NOMO-1 treated with dmso at 0.1 percent for 144 hours (cell line): ENCODE data around the gene KLHDC8A.
"Not testable (repeated sequence)": the region's sequence is repeated elsewhere in the genome, so short reads cannot be mapped to it uniquely, and the experiment has no call there.

ENCODE experiments used
- DNase-seq: peaks from one replicate; lab custom pipeline; 2025; ENCODE audit not compliant: unreplicated experiment; lab: John Stamatoyannopoulos, UW

Gene KLHDC8A

GRCh38 chr1:205356440-205357139 lies at the start of gene KLHDC8A:
KLHDC8A (minus strand) TSS chr1:205356922; CDS start chr1:205343604, 13,318 bp downstream.
- no peak for DNase-seq

GRCh38 chr1:205406252-205406651 lies 49.5 kb upstream of the KLHDC8A start:
- DNase-seq = not testable (repeated sequence)

GRCh38 chr1:205404484-205404883 lies 47.8 kb upstream of the KLHDC8A start:
- DNase-seq = not testable (repeated sequence)

GRCh38 chr1:205398586-205398985 lies 41.9 kb upstream of the KLHDC8A start:
- DNase-seq = no peak

- no peak for DNase-seq
These were observed 40.4 kb upstream of the KLHDC8A start for GRCh38 chr1:205396967-205397616.

- no peak for DNase-seq
These were observed 38.9 kb upstream of the KLHDC8A start for GRCh38 chr1:205395616-205396015.

- no peak for DNase-seq
These were observed 35.9 kb upstream of the KLHDC8A start for GRCh38 chr1:205392650-205393049.

- DNase-seq = no peak
These were observed 34.7 kb upstream of the KLHDC8A start for GRCh38 chr1:205391386-205391785.

- DNase-seq = no peak
These were observed 31.1 kb upstream of the KLHDC8A start for GRCh38 chr1:205387845-205388244.

- not testable (repeated sequence) for DNase-seq
These were observed 26.3 kb upstream of the KLHDC8A start for GRCh38 chr1:205382990-205383389.

GRCh38 chr1:205382561-205382960 lies 25.8 kb upstream of the KLHDC8A start:
- DNase-seq = no peak

- no peak for DNase-seq
These were observed 24.6 kb upstream of the KLHDC8A start for GRCh38 chr1:205381305-205381704.

- no peak for DNase-seq
These were observed 24.2 kb upstream of the KLHDC8A start for GRCh38 chr1:205380882-205381281.

- no peak for DNase-seq
These were observed 22.3 kb upstream of the KLHDC8A start for GRCh38 chr1:205379056-205379455.

- DNase-seq = no peak
These were observed 20.6 kb upstream of the KLHDC8A start for GRCh38 chr1:205377355-205377754.

GRCh38 chr1:205376739-205377138 lies 20.0 kb upstream of the KLHDC8A start:
- DNase-seq = no peak

GRCh38 chr1:205375835-205376545 lies 19.3 kb upstream of the KLHDC8A start:
- no peak for DNase-seq

GRCh38 chr1:205374210-205375078 lies 17.7 kb upstream of the KLHDC8A start:
- DNase-seq = no peak

GRCh38 chr1:205373798-205374175 lies 17.1 kb upstream of the KLHDC8A start:
- DNase-seq = no peak

- no peak for DNase-seq
These were observed 16.5 kb upstream of the KLHDC8A start for GRCh38 chr1:205373022-205373797.
